ENCODE data around the gene LIMK2.
"Not testable (repeated sequence)": the region's sequence is repeated elsewhere in the genome, so short reads cannot be mapped to it uniquely, and the experiment has no call there.

The LIMK2 gene

DNA sequence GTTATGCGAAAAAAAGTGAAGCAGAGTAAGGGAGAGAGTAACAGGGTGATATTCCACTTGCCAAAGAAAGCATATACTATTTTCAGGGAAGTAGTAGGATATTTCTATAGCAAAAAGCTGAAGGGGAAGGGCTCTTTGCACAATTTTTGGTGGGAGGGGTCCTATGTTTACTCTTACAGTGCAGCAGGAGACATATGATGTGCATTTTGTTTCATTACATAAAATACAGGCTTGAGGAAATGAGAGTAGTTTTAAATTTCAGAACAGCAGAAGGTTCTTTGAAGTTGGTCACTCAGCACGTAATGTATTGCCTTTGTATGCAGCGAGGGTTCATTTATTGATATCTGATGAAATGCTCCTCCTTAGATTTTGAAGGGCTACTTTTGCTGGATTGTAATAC, 83.3 kb downstream of the LIMK2 start:
- DNase-seq, result no peak

- DNase-seq, result no peak
Measured at GRCh38 chr22:31295831-31296657, 83.9 kb downstream of the LIMK2 start.

- no peak for DNase-seq
Measured at GRCh38 chr22:31300896-31301295, 88.8 kb downstream of the LIMK2 start.

DNA sequence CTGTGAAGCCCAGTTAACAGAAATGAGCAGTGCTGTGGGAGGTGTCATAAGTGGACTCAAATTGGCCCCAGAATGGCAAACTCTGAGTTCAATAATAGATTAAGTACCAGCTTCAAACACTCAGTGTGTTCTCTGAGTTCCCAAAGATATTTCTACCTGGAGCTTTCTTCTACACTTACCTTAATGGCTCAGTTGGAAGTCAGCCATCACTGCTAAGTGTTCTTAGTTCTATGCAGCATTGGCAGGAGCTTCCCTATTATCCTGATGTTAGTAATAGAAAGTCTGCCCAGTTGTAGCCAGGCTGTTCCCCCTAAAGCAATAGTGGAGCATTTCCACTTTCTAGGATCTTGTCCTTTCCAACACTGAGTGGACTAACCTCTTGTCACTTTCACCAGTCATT, 89.9 kb downstream of the LIMK2 start:
- DNase-seq, result no peak

- no peak for DNase-seq
Measured at GRCh38 chr22:31302537-31302936, 90.4 kb downstream of the LIMK2 start.

DNA sequence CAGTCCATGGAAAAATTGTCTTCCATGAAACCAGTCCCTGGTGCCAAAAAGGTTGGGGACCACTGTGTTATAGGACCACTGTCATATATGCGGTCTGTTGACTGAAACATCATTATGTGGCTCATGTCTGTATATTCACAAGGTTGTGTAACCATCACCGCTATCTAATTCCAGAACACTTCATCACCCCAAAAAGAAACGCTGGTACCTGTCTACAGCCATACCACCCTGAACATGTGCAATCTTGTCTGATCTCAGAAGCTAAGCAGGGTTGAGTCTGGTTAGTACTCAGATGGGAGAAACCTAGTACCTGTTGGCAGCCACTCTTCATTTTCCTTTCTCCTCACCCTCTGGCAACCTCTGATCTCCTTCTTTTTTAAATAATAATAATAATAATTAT, 93.1 kb downstream of the LIMK2 start:
- DNase-seq, result no peak

DNA sequence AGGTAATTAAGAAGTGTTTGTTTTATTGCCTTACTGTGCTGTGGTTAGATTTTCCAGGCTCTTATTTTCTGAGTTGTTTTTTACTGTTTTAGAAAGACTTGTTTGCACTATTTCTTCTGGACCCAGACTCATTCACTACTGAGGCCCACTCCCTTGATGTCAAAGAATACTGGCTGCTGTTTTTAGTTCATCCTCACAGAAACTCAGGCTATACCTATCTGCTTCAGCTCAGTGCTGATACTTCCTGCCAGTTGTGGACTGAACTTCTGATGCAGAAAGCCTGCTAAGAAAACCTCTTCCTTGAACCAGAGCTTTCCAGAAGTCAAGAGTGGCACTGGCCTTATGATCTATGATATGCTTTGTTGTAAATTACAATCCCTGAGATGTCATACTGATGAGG, 96.1 kb downstream of the LIMK2 start:
- no peak for DNase-seq

DNA sequence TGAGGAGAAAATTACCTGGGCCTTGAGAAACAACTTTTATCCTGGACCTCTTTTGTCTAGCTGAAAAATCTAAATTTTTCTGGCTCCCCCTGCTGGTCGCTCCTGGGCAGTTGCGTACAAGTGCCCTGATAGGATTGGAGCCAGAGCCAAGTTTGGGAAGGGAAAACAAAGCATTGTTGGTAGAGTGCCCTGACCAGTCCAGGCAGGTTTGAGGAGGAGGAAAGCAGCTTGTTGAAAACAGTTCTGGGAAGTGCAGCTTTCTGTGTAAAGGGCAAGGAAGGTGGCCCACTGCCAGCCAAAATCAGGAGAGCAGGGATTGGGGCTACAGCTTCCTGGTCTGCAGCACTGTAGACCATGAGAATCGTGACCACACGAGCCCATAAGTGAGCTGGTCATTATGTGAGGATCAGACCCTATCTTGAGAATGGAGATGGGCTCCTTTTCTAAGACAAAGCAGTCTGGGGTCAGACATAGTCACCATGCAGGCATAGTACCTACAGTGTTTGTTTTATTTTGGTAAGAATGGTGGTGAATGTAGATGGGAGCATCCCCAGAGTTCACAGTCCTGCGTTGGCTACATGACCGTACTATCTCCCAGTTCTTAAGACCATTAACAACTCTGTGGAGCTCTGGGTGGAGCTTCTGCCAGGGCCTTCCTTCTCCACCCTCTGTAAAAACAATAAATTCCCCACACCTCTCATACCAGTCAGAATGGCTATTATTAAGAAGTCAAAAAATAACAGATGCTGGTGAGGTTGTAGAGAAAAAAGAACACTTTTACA, 101.5 kb downstream of the LIMK2 start:
- DNase-seq, result peak; percentile 47 to 57

DNA sequence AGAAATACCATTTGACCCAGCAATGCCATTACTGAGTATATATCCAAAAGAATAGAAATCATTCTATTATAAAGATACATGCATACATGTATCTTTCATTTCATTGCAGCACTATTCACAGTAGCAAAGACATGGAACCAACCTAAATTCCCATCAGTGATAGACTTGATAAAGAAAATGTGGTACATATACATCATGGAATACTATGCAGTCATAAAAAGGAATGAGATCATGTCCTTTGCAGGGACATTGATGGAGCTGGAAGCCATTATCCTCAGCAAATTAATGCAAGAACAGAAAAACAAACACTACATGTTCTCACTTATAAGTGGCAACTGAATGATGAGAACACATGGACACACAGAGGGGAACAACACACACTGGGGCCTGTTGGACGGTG, 102.1 kb downstream of the LIMK2 start:
- DNase-seq, result not testable (repeated sequence)

GRCh38 chr22:31321421-31321820, 109.3 kb downstream of the LIMK2 start:
- no peak for DNase-seq

DNA sequence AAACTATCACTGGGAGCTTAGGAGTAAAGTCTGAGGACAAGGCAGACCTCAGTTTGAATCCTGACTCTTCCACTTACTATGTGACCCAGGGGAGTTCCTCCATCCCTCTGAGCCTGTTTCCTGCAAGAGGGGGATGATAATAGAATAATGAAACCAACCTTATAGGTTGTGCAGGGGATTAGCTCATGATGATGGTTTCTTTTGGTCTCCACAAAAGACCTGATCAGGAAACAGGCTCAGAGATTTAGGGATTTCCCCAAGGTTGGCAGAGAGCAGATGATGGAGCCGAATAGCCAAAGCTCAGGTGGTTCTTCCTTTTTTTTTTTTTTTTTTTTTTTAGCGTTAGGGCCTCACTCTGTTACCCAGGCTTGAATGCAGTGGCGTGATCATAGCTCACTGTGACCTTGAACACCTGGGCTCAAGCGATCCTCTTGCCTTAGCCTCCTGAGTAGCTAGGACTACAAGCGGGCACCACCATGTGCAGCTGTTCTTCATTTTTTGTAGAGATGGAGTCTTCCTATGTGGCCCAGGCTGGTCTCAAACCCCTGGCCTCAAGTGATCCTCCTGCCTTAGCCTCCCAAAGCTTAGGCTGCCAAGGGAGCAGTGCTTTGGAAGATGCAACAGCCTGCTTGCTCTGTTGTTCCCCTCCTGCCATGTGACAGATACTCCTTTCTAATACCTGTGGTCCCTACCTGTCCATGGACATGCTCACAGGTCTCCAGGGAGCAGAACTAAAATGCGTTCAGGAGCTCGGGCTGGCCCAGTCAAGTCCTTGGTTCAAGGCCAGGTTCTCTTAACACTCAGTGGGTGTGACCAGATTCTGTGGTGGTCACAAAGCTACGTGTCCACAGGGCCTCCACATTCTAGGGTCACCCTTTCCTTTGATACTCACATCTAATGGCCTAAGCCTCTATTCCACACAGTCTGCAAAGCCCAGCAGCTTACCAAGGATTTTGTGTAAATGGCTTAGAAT, 111.8 kb downstream of the LIMK2 start:
- DNase-seq, result no peak

GRCh38 chr22:31326877-31327276, 114.8 kb downstream of the LIMK2 start:
- DNase-seq, result no peak

DNA sequence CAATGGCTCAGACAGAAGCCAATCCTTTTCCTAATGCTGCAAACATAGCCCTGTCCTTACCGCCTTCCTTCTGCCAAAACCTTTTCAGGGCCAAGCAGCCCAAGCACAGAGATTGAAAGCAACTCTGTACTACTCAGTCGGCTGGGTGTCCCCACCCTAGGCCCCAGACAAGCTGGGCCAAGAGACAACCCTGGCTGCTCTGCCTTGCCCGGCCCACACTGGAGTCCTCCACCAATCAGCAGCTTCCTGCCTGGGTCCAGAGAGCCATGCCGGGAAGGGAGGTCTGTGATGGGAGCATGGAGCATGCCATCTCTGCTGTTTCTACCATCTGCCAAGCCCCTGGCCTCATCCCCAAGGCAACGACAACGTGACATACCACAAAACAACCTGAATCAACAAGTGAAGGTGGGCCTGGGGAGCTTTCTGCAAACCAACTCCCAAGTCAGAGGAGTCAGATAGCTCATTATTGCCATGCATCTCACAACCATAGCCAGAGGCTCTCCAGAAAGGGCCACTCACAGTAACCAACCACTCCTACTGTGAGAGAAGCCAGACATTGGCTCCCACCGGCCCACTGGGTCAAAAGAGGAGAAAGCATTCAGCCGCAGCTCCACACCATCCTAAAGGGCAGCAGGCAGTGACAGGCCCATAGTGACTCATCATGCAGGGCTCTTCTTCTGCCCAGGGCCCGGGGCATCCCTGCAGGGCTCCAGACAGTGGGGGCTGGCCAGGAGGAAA, 115.9 kb downstream of the LIMK2 start:
- no peak for DNase-seq

- no peak for DNase-seq
Measured at GRCh38 chr22:31328544-31328960, 116.5 kb downstream of the LIMK2 start.

DNA sequence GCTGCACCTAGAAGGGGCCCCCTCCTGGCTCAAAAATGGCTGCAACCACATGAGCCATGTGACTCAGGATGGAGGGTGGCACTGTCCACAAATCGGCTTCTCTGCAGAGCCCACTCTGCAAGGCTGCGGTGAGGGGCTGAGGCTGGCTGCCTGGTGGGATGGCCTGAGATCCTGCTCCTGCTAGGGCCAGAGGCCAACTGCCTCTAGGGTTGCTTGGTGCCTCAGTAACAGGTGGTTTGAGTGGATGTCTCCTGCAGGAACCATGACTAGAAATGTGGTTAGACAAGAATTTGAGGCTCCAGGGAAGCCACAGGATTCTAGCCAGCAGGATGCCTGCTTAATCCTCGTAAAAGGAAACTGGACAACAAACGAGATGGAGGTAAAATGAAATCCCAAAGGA, 116.9 kb downstream of the LIMK2 start:
- no peak for DNase-seq
